A673 (cell line): ENCODE data around the gene SUPT4H1. TPM values are rescaled to one million over a fixed set of nuclear protein-coding genes. Genes with fewer than 3 reads are reported as not detected.

Source experiments
- BruUV-seq: library from RNA; stranded (reverse); fragments of 400-500 nt; replicated peaks from 2 replicates; lab custom pipeline; 2021; lab: Mats Ljungman, UMichigan
- CTCF ChIA-PET: fragments of 300-600 bp; sonication (Branson Sonifier 250); formaldehyde crosslinking; loops from one replicate; lab custom pipeline; 2022; ENCODE audit warnings: antibody characterized with exemption; lab: Charles Lee
- POLR2A ChIA-PET: fragments of 300-600 bp; sonication (Branson Sonifier 250); formaldehyde crosslinking; loops from one replicate; lab custom pipeline; 2022; ENCODE audit warnings: antibody characterized with exemption; ENCODE audit not compliant: low non-redundant PET; lab: Charles Lee
- DNase-seq: peaks from one replicate; pipeline ENCODE4 v3.0.0-alpha.2; 2015; ENCODE audit warnings: low spot score
- H3K27ac ChIP-seq: fragments of 200-600 bp; sonication (generic); 2 replicates; pipeline ENCODE4 v1.5.1; 2016; ENCODE audit warnings: mixed run types, low read depth, mild to moderate bottlenecking, mixed read lengths, antibody characterized with exemption, low read length; ENCODE audit not compliant: poor library complexity, severe bottlenecking
- H3K27me3 ChIP-seq: fragments of 200-600 bp; sonication (generic); replicated peaks from 2 replicates; pipeline ENCODE4 v1.6.1; 2017; ENCODE audit warnings: mixed run types, low read depth, mild to moderate bottlenecking, mixed read lengths, antibody characterized with exemption, low read length; ENCODE audit not compliant: insufficient read depth, poor library complexity
- H3K36me3 ChIP-seq: fragments of 200-600 bp; sonication (generic); 2 replicates; pipeline ENCODE4 v1.6.1; 2016; ENCODE audit warnings: mixed run types, mild to moderate bottlenecking, mixed read lengths, antibody characterized with exemption, low read length; ENCODE audit not compliant: insufficient read depth, poor library complexity, severe bottlenecking
- H3K4me1 ChIP-seq: fragments of 200-600 bp; sonication (generic); 2 replicates; pipeline ENCODE4 v1.6.1; 2017; ENCODE audit warnings: mixed run types, mild to moderate bottlenecking, mixed read lengths, antibody characterized with exemption, low read length; ENCODE audit not compliant: insufficient read depth, poor library complexity, severe bottlenecking
- H3K4me3 ChIP-seq: fragments of 200-600 bp; sonication (generic); 2 replicates; pipeline ENCODE4 v1.5.1; 2016; ENCODE audit warnings: low read depth, mixed run types, mild to moderate bottlenecking, mixed read lengths, low read length; ENCODE audit not compliant: poor library complexity, severe bottlenecking
- H3K9me3 ChIP-seq: fragments of 200-600 bp; sonication (generic); 2 replicates; pipeline ENCODE4 v1.6.1; 2016; ENCODE audit warnings: mixed run types, low read depth, mild to moderate bottlenecking, mixed read lengths, antibody characterized with exemption, low read length; ENCODE audit not compliant: poor library complexity, severe bottlenecking
- EZH2 ChIP-seq: fragments of 200-600 bp; sonication (generic); IDR thresholded peaks from 2 replicates; pipeline ENCODE4 v1.6.1; 2017; ENCODE audit warnings: borderline replicate concordance, low read depth, mild to moderate bottlenecking, mixed read lengths, antibody characterized with exemption, low read length; ENCODE audit not compliant: poor library complexity, severe bottlenecking
- intact Hi-C: fragments of 100-400 bp; cut with micrococcal nuclease; formaldehyde crosslinking; loops from one replicate; pipeline ENCODE4 v1.10.0; 2022; ENCODE audit not compliant: unreplicated experiment
- total RNA-seq: library from RNA; stranded (reverse); gene quantifications from 2 replicates; pipeline ENCODE4 v1.2.3, GENCODE V29; 2021
- TF ChIP-seq, protein P1 (sequence below): fragments of 300-800, 200-600 bp; sonication (generic); conservative IDR thresholded peaks from 2 replicates; pipeline ENCODE4 v1.5.1; 2017; ENCODE audit warnings: low read depth, mild to moderate bottlenecking, antibody characterized with exemption, low read length, moderate library complexity, mixed read lengths

The SUPT4H1 gene
- total RNA-seq, 1 experiment from 2014 or later, result 106 TPM

DNA sequence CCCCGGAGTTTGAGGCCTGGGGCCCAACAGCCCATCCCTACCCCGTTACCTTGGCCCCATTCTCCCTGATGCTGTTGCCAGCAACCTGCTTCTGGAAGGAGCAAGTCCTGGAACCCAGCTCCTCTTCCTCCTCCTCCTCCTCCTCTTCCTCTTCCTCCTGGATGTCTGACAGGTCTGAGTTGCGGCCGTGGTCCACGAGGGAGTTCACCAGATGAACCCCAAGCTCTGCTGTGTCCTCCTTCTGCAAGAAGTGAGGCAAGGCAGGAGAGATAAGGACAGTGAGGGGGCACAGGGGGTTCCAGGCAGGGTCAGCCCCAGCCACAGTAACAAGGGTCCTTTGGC is 42.1 kb downstream of the SUPT4H1 start:
- Histone ChIP-seq H3K4me1 (peaks cover 15% of the 10 kb centered on the region), H3K36me3 (no peaks in the 10 kb centered on the region), H3K27me3 (no peaks in the 10 kb centered on the region), H3K27ac (no peak overlapping the region), H3K9me3 (no peaks in the 10 kb centered on the region), H3K4me3 (no peak overlapping the region)
- no TSS peak for BruUV-seq
- TF ChIP-seq, protein P1, sequence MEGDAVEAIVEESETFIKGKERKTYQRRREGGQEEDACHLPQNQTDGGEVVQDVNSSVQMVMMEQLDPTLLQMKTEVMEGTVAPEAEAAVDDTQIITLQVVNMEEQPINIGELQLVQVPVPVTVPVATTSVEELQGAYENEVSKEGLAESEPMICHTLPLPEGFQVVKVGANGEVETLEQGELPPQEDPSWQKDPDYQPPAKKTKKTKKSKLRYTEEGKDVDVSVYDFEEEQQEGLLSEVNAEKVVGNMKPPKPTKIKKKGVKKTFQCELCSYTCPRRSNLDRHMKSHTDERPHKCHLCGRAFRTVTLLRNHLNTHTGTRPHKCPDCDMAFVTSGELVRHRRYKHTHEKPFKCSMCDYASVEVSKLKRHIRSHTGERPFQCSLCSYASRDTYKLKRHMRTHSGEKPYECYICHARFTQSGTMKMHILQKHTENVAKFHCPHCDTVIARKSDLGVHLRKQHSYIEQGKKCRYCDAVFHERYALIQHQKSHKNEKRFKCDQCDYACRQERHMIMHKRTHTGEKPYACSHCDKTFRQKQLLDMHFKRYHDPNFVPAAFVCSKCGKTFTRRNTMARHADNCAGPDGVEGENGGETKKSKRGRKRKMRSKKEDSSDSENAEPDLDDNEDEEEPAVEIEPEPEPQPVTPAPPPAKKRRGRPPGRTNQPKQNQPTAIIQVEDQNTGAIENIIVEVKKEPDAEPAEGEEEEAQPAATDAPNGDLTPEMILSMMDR, result no peak
- TF ChIP-seq EZH2, result no peak
- DNase-seq, result no peak
- intact Hi-C loops, result no loop called here
- ChIA-PET POLR2A (no interaction called here), CTCF (no interaction called here)

DNA sequence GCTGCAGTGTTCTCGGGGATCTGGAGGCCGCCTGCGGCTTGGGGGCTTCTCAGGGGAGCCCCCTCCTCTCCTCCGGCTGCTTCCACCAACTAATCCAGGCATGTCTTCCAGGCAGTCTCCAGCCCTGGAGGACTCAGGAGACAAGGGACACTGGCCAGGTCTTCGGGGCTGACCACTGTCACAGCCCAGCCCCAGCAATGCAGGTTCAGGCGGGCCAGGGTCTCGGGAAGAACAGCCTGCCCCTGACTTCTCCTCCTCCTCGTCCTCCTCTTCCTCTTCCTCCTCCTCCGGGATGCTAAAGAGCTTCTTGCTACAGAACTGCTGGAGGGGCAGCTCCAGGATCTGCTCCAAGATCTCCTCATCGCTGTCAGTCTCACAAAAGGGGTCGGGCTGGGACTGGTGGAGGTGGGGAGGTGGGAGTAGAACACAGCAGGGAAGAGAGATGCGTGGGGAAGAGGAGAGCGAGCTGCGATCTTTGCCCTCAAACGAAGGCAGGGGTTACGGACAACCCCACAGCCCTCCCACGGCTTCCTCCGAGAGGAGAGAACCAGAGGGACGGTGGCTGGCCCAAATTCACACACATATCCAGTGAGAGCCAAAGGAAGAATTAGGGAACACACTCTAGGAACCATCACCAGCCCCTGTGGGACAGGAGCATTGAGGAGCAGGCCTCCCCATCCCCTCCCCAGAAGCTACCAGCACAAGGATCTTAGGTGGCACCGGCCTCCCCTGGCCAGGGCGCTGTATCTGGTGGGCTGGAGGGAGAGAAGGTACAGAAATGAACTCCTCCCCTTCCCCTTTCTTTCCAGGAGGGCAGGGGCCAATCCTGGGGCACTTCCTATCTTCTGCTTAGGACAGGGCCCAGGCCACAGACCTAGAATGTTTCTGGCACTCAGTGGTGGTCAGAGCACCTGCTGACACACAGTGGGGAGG is 42.8 kb downstream of the SUPT4H1 start:
- BruUV-seq, result no TSS peak
- H3K27me3 ChIP-seq, result no peaks in the 10 kb centered on the region
- no peak overlapping the region for H3K27ac ChIP-seq
- ChIA-PET CTCF (no interaction called here), POLR2A (no interaction called here)
- TF ChIP-seq EZH2, result no peak
- TF ChIP-seq, protein P1, result no peak
- no peak overlapping the region for H3K4me3 ChIP-seq
- DNase-seq, result no peak
- no peaks in the 10 kb centered on the region for H3K9me3 ChIP-seq
- intact Hi-C loops, result no loop called here
- H3K36me3 ChIP-seq, result no peaks in the 10 kb centered on the region
- peaks cover 11% of the 10 kb centered on the region for H3K4me1 ChIP-seq

DNA sequence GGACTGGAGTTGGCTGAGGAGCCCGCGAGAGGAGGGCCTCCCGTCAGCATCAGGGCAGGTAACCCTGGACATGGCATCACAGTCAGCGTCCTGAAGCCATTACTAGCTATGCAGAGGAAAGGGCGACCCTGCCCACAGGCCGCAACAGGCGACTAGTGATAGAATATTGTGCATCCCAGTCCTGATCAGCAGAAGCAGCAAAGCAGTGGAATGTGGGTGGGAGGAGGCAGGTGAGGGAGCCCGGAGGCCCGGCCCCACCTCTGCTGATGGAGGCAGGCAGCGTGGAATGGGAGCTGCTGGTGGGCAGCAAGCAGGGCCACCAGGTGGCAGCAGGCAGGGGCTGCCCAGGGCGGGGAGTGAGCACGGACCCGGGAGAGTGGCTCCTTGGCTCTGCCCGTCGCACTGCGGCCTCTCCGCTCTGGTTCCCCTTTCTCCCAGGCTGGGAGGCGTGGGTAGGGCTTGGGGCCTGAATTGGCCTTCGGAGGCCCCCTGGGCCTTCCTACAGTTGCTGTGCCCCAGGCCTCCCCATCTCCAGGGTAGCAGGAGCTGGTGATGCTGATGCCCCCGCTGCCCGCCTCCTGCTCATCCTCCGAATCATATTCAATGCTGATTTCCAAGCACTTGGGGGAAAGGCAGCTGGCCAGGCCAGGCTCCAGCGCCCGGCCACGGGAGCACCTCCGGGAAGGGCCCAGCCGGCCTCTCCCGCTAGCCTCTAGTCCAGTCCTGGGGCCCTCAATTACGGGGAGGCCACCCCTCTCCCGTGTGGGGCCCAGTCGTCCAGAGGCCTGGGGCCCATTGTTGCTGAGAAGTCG is 43.6 kb downstream of the SUPT4H1 start:
- no peak overlapping the region for H3K27ac ChIP-seq
- CTCF ChIA-PET, result interaction anchor here (1.2 kb wide), 1 partner anchor 109 kb away, joined by 3 read pairs; the partner anchor contains the start of gene RNF43
- intact Hi-C loops, result no loop called here
- no peak for DNase-seq
- no TSS peak for BruUV-seq
- TF ChIP-seq, protein P1, result peak; percentile 37
- no peak for TF ChIP-seq EZH2
- POLR2A ChIA-PET, result no interaction called here
- no peak overlapping the region for H3K4me3 ChIP-seq
- no peaks in the 10 kb centered on the region for H3K9me3 ChIP-seq
- H3K4me1 ChIP-seq, result peaks cover 2% of the 10 kb centered on the region
- no peaks in the 10 kb centered on the region for H3K27me3 ChIP-seq
- no peaks in the 10 kb centered on the region for H3K36me3 ChIP-seq
